ENCODE data around the gene PRKCE. TPM values are rescaled to one million over a fixed set of nuclear protein-coding genes. Genes with fewer than 3 reads are reported as not detected.

Gene PRKCE
- polyA plus RNA-seq, 1 of the 3 experiments (the other 2 are of a cell fraction): 16.3 TPM

- no peaks in the 10 kb centered on the region for H4K20me1 ChIP-seq (ENCODE audit: insufficient read depth)
- no peaks in the 10 kb centered on the region for H3K9me3 ChIP-seq
- H3K9me2 ChIP-seq: no peaks in the 10 kb centered on the region
- H3K27ac ChIP-seq (ENCODE audit: low read depth in 2 of 2, low read length in 1 of 2): peak overlapping the region; percentile 66 to 69; a peak in 3 of 4 replicates
- peaks cover 16% of the 10 kb centered on the region for H3F3A ChIP-seq (replicated peaks; ENCODE audit: insufficient read depth)
- no peak overlapping the region for H2AFZ ChIP-seq (ENCODE audit: low read depth)
- peak overlapping the region; percentile 33; the same call in 1 of the 2 replicates for H3K9ac ChIP-seq
- DNase-seq: no peak
- H3K4me1 ChIP-seq (ENCODE audit: control insufficient read depth in 1 of 2, insufficient read depth in 2 of 2, low read depth in 1 of 2, low read length in 1 of 2): peaks cover 17 to 35% of the 10 kb centered on the region in 2 experiments
- no peaks in the 10 kb centered on the region for H3K27me3 ChIP-seq (ENCODE audit: insufficient read depth)
- H3K79me2 ChIP-seq (ENCODE audit: insufficient read depth): peaks cover 8% of the 10 kb centered on the region; the same call in 1 of the 2 replicates
- ChIA-PET POLR2A (interaction anchor here (0.6 to 1.1 kb wide), 2 partner anchors 47 to 119 kb away, joined by 3 to 4 read pairs; no protein-coding TSS in a partner anchor), CTCF (interaction anchor here (0.7 to 3.7 kb wide), 5 partner anchors 14 to 166 kb away, joined by 3 to 13 read pairs (median 3); no protein-coding TSS in a partner anchor)
- WGBS (ENCODE audit: low lambda C conversion rate): 30% methylated on average over 7 of the region's 7 CpGs
- H3K36me3 ChIP-seq (replicated peaks in 1 of 2; ENCODE audit: control insufficient read depth in 1 of 2, insufficient read depth in 2 of 2, low read length in 1 of 2): no peaks in the 10 kb centered on the region
- peak overlapping the region; percentile 50 for H3K4me2 ChIP-seq
- no peak overlapping the region for H3K4me3 ChIP-seq (ENCODE audit: low read depth in 2 of 2, low read length in 1 of 2)
- TF ChIP-seq SMC3 (IDR thresholded peaks at IDR 0.05; ENCODE audit: low read depth, low read length): no peak
- no peak for TF ChIP-seq TAF1 (IDR thresholded peaks at IDR 0.05; ENCODE audit: borderline replicate concordance, low read depth, low read length)
- no peak for TF ChIP-seq GATA2 (CRISPR knock-in tag; IDR thresholded peaks at IDR 0.05)
- no peak for TF ChIP-seq GABPA (IDR thresholded peaks at IDR 0.05; ENCODE audit: low read depth)
- TF ChIP-seq CTCF (IDR thresholded peaks at IDR 0.05): no peak
- no peak for TF ChIP-seq TEAD4 (IDR thresholded peaks at IDR 0.05; ENCODE audit: borderline replicate concordance, insufficient read depth)
- peak; percentile 90 for TF ChIP-seq FOSL2 (IDR thresholded peaks at IDR 0.05; ENCODE audit: borderline replicate concordance, low read depth)
- TF ChIP-seq POLR2AphosphoS5 (IDR thresholded peaks at IDR 0.05; ENCODE audit: low read depth, low read length): no peak
- TF ChIP-seq ZBTB33 (IDR thresholded peaks at IDR 0.05; ENCODE audit: borderline replicate concordance, low read depth): no peak
- no peak for TF ChIP-seq RXRA (IDR thresholded peaks at IDR 0.05; ENCODE audit: borderline replicate concordance, low read depth)
- no peak for TF ChIP-seq REST (IDR thresholded peaks at IDR 0.05; ENCODE audit: low read depth, low read length)
- TF ChIP-seq TCF12 (IDR thresholded peaks at IDR 0.05): peak; percentile 75
- TF ChIP-seq YY1 (IDR thresholded peaks at IDR 0.05; ENCODE audit: low read depth): no peak
- TF ChIP-seq NFIC (IDR thresholded peaks at IDR 0.05; ENCODE audit: borderline replicate concordance): peak; percentile 21; the same call in 1 of the 2 replicates
- TF ChIP-seq EP300 (IDR thresholded peaks at IDR 0.05; ENCODE audit: borderline replicate concordance in 1 of 2, low read depth in 1 of 2, low read length in 1 of 2): peak in 1 of 2 experiments; percentile 49; a peak in 2 of 4 replicates
- TF ChIP-seq, protein P1, sequence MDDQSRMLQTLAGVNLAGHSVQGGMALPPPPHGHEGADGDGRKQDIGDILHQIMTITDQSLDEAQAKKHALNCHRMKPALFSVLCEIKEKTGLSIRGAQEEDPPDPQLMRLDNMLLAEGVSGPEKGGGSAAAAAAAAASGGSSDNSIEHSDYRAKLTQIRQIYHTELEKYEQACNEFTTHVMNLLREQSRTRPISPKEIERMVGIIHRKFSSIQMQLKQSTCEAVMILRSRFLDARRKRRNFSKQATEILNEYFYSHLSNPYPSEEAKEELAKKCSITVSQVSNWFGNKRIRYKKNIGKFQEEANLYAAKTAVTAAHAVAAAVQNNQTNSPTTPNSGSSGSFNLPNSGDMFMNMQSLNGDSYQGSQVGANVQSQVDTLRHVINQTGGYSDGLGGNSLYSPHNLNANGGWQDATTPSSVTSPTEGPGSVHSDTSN (IDR thresholded peaks at IDR 0.05): peak; percentile 32; the same call in 1 of the 2 replicates
- TF ChIP-seq MXI1 (IDR thresholded peaks at IDR 0.05; ENCODE audit: low read depth, low read length): no peak
- no peak for TF ChIP-seq USF1 (IDR thresholded peaks at IDR 0.05; ENCODE audit: borderline replicate concordance, low read depth)
- TF ChIP-seq FOXM1 (IDR thresholded peaks at IDR 0.05; ENCODE audit: low read depth): no peak
- TF ChIP-seq NRF1 (IDR thresholded peaks at IDR 0.05; ENCODE audit: low read depth, low read length): no peak
- TF ChIP-seq JUND (IDR thresholded peaks at IDR 0.05): peak; percentile 63
- TF ChIP-seq RCOR1 (IDR thresholded peaks at IDR 0.05; ENCODE audit: low read length): no peak
- no peak for TF ChIP-seq MAX (IDR thresholded peaks at IDR 0.05; ENCODE audit: low read depth)
Measured at GRCh38 chr2:45699032-45699658, 47.7 kb downstream of the PRKCE start.

Measured in SK-N-SH (cell line).